Endothelial cell of umbilical vein (primary cell): ENCODE results near the gene MPDZ. TPM values are rescaled to one million over a fixed set of nuclear protein-coding genes. Genes with fewer than 3 reads are reported as not detected.

Experiments
- BruUV-seq: library from RNA; stranded (reverse); fragments of 400-500 nt; replicated peaks from 2 replicates; lab custom pipeline; 2021; lab: Mats Ljungman, UMichigan
- CTCF ChIA-PET: fragments of 300-600, 350-600 bp; sonication (Branson Sonifier 250); formaldehyde crosslinking; loops from one replicate; lab custom pipeline; 2021; ENCODE audit warnings: antibody characterized with exemption, inconsistent platforms; lab: Charles Lee
- POLR2A ChIA-PET: fragments of 300-600, 350-600 bp; sonication (Branson Sonifier 250); formaldehyde crosslinking; loops from one replicate; lab custom pipeline; 2021; ENCODE audit warnings: antibody characterized with exemption, inconsistent platforms; lab: Charles Lee
- DNase-seq: peaks from one replicate; pipeline ENCODE4 v3.0.0-alpha.2; 2011; ENCODE audit warnings: low read depth, low spot score
- FAIRE-seq: peaks from 2 replicates; lab custom pipeline; 2011; peaks lifted over from hg19 to GRCh38; lab: Jason Lieb, UNC
- H2AFZ ChIP-seq: 2 replicates; pipeline ENCODE4 v1.6.0; 2012; ENCODE audit warnings: low read depth, low read length, control low read depth, inconsistent platforms
- H3K27ac ChIP-seq: 2 replicates; pipeline ENCODE4 v1.5.1; 2011; ENCODE audit warnings: low read depth, mild to moderate bottlenecking, control low read depth, low read length, moderate library complexity; ENCODE audit not compliant: insufficient read depth
- H3K27me3 ChIP-seq, 2 experiments: 2 replicates each; pipeline versions ENCODE4 v1.6.0 to v1.6.1; 2011; ENCODE audit warnings: low read length in 2 of 2, mixed read lengths in 1 of 2; ENCODE audit not compliant: control insufficient read depth in 2 of 2, insufficient read depth in 2 of 2
- H3K36me3 ChIP-seq, 2 experiments: 2 replicates in 1 of 2; 3 replicates in 1 of 2; pipeline ENCODE4 v1.5.1; 2011; ENCODE audit warnings: low read length in 2 of 2, mild to moderate bottlenecking in 1 of 2, moderate library complexity in 1 of 2; ENCODE audit not compliant: control insufficient read depth in 2 of 2, insufficient read depth in 2 of 2; ENCODE audit errors: extremely low read depth in 1 of 2
- H3K4me1 ChIP-seq: 3 replicates; pipeline ENCODE4 v1.5.1; 2011; ENCODE audit warnings: mild to moderate bottlenecking, low read length; ENCODE audit not compliant: control insufficient read depth, insufficient read depth; ENCODE audit errors: extremely low read depth
- H3K4me2 ChIP-seq: 2 replicates; pipeline ENCODE4 v1.6.1; 2011; ENCODE audit warnings: low read length, control low read depth, mixed read lengths; ENCODE audit not compliant: insufficient read depth
- H3K4me3 ChIP-seq, 3 experiments: fragments of 200-600 bp in 1 of 3; sonication (generic), shearing (Covaris generic) in 1 of 3; replicated peaks in 1 of 3; 2 replicates each; pipeline ENCODE4 v1.5.1; 2011 to 2016; ENCODE audit warnings: control low read depth in 3 of 3, low read length in 3 of 3, mild to moderate bottlenecking in 2 of 3, inconsistent platforms in 1 of 3, low read depth in 1 of 3, moderate library complexity in 1 of 3; ENCODE audit not compliant: insufficient read depth in 1 of 3
- H3K79me2 ChIP-seq: 2 replicates; pipeline ENCODE4 v1.6.0; 2012; ENCODE audit warnings: low read length, inconsistent platforms; ENCODE audit not compliant: control insufficient read depth, insufficient read depth
- H3K9ac ChIP-seq: replicated peaks from 2 replicates; pipeline ENCODE3; 2011; ENCODE audit warnings: low read length, control low read depth; ENCODE audit not compliant: insufficient read depth; ENCODE audit errors: extremely low read depth
- H3K9me1 ChIP-seq: replicated peaks from 3 replicates; pipeline ENCODE4 v1.6.0; 2011; ENCODE audit warnings: mild to moderate bottlenecking, low read length; ENCODE audit not compliant: control insufficient read depth, insufficient read depth; ENCODE audit errors: extremely low read depth
- H3K9me3 ChIP-seq: replicated peaks from 2 replicates; pipeline ENCODE4 v1.5.1; 2012; ENCODE audit warnings: low read length, inconsistent platforms; ENCODE audit not compliant: control insufficient read depth, insufficient read depth
- H4K20me1 ChIP-seq: replicated peaks from 2 replicates; pipeline ENCODE3; 2011; ENCODE audit warnings: mild to moderate bottlenecking, low read length; ENCODE audit not compliant: control insufficient read depth, insufficient read depth; ENCODE audit errors: extremely low read depth
- CTCF ChIP-seq, 2 donors: IDR thresholded peaks; 1 replicate in 1 of 2; 2 replicates in 1 of 2; pipeline ENCODE4 v1.5.1; 2011; ENCODE audit warnings: low read length in 2 of 2, mild to moderate bottlenecking in 2 of 2, moderate library complexity in 2 of 2, control low read depth in 1 of 2, inconsistent platforms in 1 of 2, low read depth in 1 of 2; ENCODE audit not compliant: insufficient read depth in 1 of 2; ENCODE audit errors: extremely low read depth in 1 of 2
- EZH2 ChIP-seq: IDR thresholded peaks from 2 replicates; pipeline ENCODE4 v1.6.1; 2012; ENCODE audit warnings: borderline replicate concordance, low read depth, mild to moderate bottlenecking, moderate library complexity, low read length, inconsistent platforms; ENCODE audit not compliant: severe bottlenecking
- FOS ChIP-seq: IDR thresholded peaks from 2 replicates; pipeline ENCODE4 v1.6.1; 2011; ENCODE audit warnings: mild to moderate bottlenecking, low read length, moderate library complexity, borderline replicate concordance; ENCODE audit not compliant: insufficient read depth
- GATA2 ChIP-seq: IDR thresholded peaks from 2 replicates; pipeline ENCODE4 v1.7.0; 2011; ENCODE audit warnings: low read depth, mild to moderate bottlenecking, moderate library complexity, mixed read lengths, low read length; ENCODE audit not compliant: insufficient read length, insufficient read depth
- JUN ChIP-seq: IDR thresholded peaks from 2 replicates; pipeline ENCODE4 v1.6.1; 2011; ENCODE audit warnings: borderline replicate concordance, low read depth; ENCODE audit not compliant: insufficient read length, insufficient read depth
- MYC ChIP-seq: IDR thresholded peaks from one replicate; pipeline ENCODE4 v1.6.1; 2011; ENCODE audit warnings: mild to moderate bottlenecking, low read depth, low read length
- POLR2A ChIP-seq: IDR thresholded peaks from 2 replicates; pipeline ENCODE4 v1.6.1; 2012; ENCODE audit warnings: low read depth, mild to moderate bottlenecking, control low read depth, low read length
- POLR2AphosphoS5 ChIP-seq: IDR thresholded peaks from 2 replicates; pipeline ENCODE4 v1.6.1; 2012; ENCODE audit warnings: low read depth, mild to moderate bottlenecking, control low read depth, low read length, moderate library complexity; ENCODE audit not compliant: insufficient read depth
- dilution Hi-C: fragments of 300-500 bp; cut with MboI; formaldehyde crosslinking; loops from one replicate; pipeline ENCODE4 v1.15.0; 2019; ENCODE audit warnings: low sequenced_read_pairs; ENCODE audit not compliant: extremely low pct_ligation_motif_present
- intact Hi-C: fragments of 100-400 bp; cut with micrococcal nuclease; formaldehyde crosslinking; loops from one replicate; pipeline ENCODE4 v1.10.0; 2022
- polyA plus RNA-seq, 4 experiments: library from polyadenylated mRNA; depleted of rRNA in 3 of 4; stranded (reverse) in 3 of 4; unstranded in 1 of 4; fragments of >200 nt; gene quantifications; 2 replicates each; pipeline versions ENCODE4 v1.2.1 to v1.2.3, GENCODE V29; 2011 to 2012; ENCODE audit warnings: missing spikeins in 1 of 4
- total RNA-seq: library from RNA; stranded (reverse); gene quantifications from 2 replicates; pipeline ENCODE4 v1.2.3, GENCODE V29; 2021
- TF ChIP-seq, protein P1 (sequence below): IDR thresholded peaks from 2 replicates; pipeline ENCODE4 v1.6.1; 2011; ENCODE audit not compliant: insufficient read depth, insufficient read length

MPDZ gene
- total and polyA plus RNA-seq, 2 donors (not counting 3 experiments of a cell fraction or from before 2014, with no cell fraction given), result 22.3 to 54.4 TPM

- no TSS peak for BruUV-seq
- Histone ChIP-seq H3K79me2 (no peaks in the 10 kb centered on the region), H3K4me2 (no peak overlapping the region), H3K9me3 (no peaks in the 10 kb centered on the region), H3K36me3 (no peaks in the 10 kb centered on the region), H3K9ac (no peak overlapping the region), H3K27me3 (no peaks in the 10 kb centered on the region), H3K27ac (no peak overlapping the region), H3K4me3 (no peak overlapping the region), H2AFZ (no peak overlapping the region), H3K9me1 (no peaks in the 10 kb centered on the region), H3K4me1 (no peaks in the 10 kb centered on the region), H4K20me1 (no peaks in the 10 kb centered on the region)
- intact Hi-C loops (no loop called here), dilution Hi-C loops (no loop called here)
- CTCF ChIA-PET, result interaction anchor here (1.2 to 3.6 kb wide), 4 partner anchors 10 to 49 kb away, joined by 3 to 22 read pairs (median 9); no protein-coding TSS in a partner anchor
- DNase-seq, result no peak
- no peak for FAIRE-seq
- POLR2A ChIA-PET, result no interaction called here
- no peak for TF ChIP-seq JUN
- no peak for TF ChIP-seq POLR2AphosphoS5
Observed at GRCh38 chr9:13078164-13078563, 201.3 kb downstream of the MPDZ start.

GRCh38 chr9:13076616-13077015, 202.9 kb downstream of the MPDZ start:
- Histone ChIP-seq H3K79me2 (no peaks in the 10 kb centered on the region), H2AFZ (no peak overlapping the region), H4K20me1 (no peaks in the 10 kb centered on the region), H3K9ac (no peak overlapping the region), H3K9me3 (no peaks in the 10 kb centered on the region), H3K4me2 (no peak overlapping the region), H3K4me1 (no peaks in the 10 kb centered on the region), H3K27ac (no peak overlapping the region), H3K9me1 (no peaks in the 10 kb centered on the region), H3K4me3 (no peak overlapping the region), H3K27me3 (no peaks in the 10 kb centered on the region), H3K36me3 (no peaks in the 10 kb centered on the region)
- CTCF ChIA-PET, result interaction anchor here (1.3 to 1.7 kb wide), 2 partner anchors 9 to 15 kb away, joined by 3 read pairs; no protein-coding TSS in a partner anchor
- intact Hi-C loops (no loop called here), dilution Hi-C loops (no loop called here)
- FAIRE-seq, result no peak
- no TSS peak for BruUV-seq
- no peak for DNase-seq
- POLR2A ChIA-PET, result no interaction called here
- TF ChIP-seq FOS (no peak), MYC (no peak), EZH2 (no peak), JUN (no peak), POLR2A (no peak), POLR2AphosphoS5 (no peak), CTCF (IDR thresholded peaks at IDR 0.05; ENCODE audit: extremely low read depth in 1 of 2, insufficient read depth in 1 of 2, low read depth in 1 of 2, low read length in 2 of 2) (no peak), GATA2 (no peak)
- TF ChIP-seq, protein P1, sequence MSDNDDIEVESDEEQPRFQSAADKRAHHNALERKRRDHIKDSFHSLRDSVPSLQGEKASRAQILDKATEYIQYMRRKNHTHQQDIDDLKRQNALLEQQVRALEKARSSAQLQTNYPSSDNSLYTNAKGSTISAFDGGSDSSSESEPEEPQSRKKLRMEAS, result no peak
